ENCODE data around the gene IGFBP2. TPM values are rescaled to one million over a fixed set of nuclear protein-coding genes. Genes with fewer than 3 reads are reported as not detected.

IGFBP2 gene
- total RNA-seq, 4 donors from 2014 or later: 59.5 to 398 (median 102) TPM

- Histone ChIP-seq H3K27me3 (no peaks in the 10 kb centered on the region), H3K4me3 (peak overlapping the region; percentile 79 to 85), H3K36me3 (no peaks in the 10 kb centered on the region), H3K4me1 (peaks cover 0 to 2% of the 10 kb centered on the region in 2 donors), H3K27ac (peak overlapping the region; percentile 93 to 95), H3K9me3 (no peaks in the 10 kb centered on the region)
- intact Hi-C loops (cut with DNase I; ENCODE audit: low total_unique reads): loop anchor here (10.0 kb wide), 1 partner anchor 641 kb away; no protein-coding TSS in a partner anchor
- TF ChIP-seq CTCF (IDR thresholded peaks at IDR 0.05) (no peak), POLR2A (IDR thresholded peaks at IDR 0.05) (no peak)
- peak in 1 of 2 donors; percentile 28 for DNase-seq
Observed at GRCh38 chr2:216693414-216694080, 60.3 kb downstream of the IGFBP2 start.

GRCh38 chr2:216694082-216694825 is 61.0 kb downstream of the IGFBP2 start:
- intact Hi-C loops (cut with DNase I; ENCODE audit: low total_unique reads): loop anchor here (10.0 kb wide), 1 partner anchor 641 kb away; no protein-coding TSS in a partner anchor
- TF ChIP-seq POLR2A (IDR thresholded peaks at IDR 0.05): peak in 1 of 2 donors; percentile 39
- TF ChIP-seq CTCF (IDR thresholded peaks at IDR 0.05): no peak
- DNase-seq: peak; percentile 49 to 63
- Histone ChIP-seq H3K9me3 (no peaks in the 10 kb centered on the region), H3K4me1 (no peaks in the 10 kb centered on the region), H3K36me3 (no peaks in the 10 kb centered on the region), H3K27ac (peak overlapping the region; percentile 93 to 95), H3K4me3 (peak overlapping the region; percentile 79 to 85), H3K27me3 (no peaks in the 10 kb centered on the region)

- TF ChIP-seq POLR2A (IDR thresholded peaks at IDR 0.05): no peak
- TF ChIP-seq CTCF (IDR thresholded peaks at IDR 0.05): no peak
- Histone ChIP-seq H3K27me3 (no peaks in the 10 kb centered on the region), H3K36me3 (no peaks in the 10 kb centered on the region), H3K9me3 (no peaks in the 10 kb centered on the region), H3K27ac (peak overlapping the region; percentile 93 to 95), H3K4me3 (peak overlapping the region; percentile 79 to 85), H3K4me1 (no peaks in the 10 kb centered on the region)
- intact Hi-C loops (cut with DNase I; ENCODE audit: low total_unique reads): loop anchor here (10.0 kb wide), 1 partner anchor 640 kb away; no protein-coding TSS in a partner anchor
- DNase-seq: no peak
Observed at GRCh38 chr2:216694826-216695217, 61.6 kb downstream of the IGFBP2 start.

- peak within 1 kb of the TSS; percentile 93 to 95 for H3K27ac ChIP-seq
- intact Hi-C loops (cut with DNase I; ENCODE audit: low total_unique reads): loop anchor here (10.0 kb wide), 1 partner anchor 639 kb away; no protein-coding TSS in a partner anchor
- peak; percentile 97 for DNase-seq
- H3K4me1 ChIP-seq: no peaks in the 10 kb centered on the region
- no peaks in the 10 kb centered on the region for H3K9me3 ChIP-seq
- H3K27me3 ChIP-seq: no peaks in the 10 kb centered on the region
- H3K4me3 ChIP-seq: peak within 1 kb of the TSS; percentile 79 to 85
- no peaks in the 10 kb centered on the region for H3K36me3 ChIP-seq
- peak in 3 of 4 experiments; percentile 13 to 30 (median 22) for TF ChIP-seq CTCF (IDR thresholded peaks at IDR 0.05)
- peak; percentile 65 to 69 for TF ChIP-seq POLR2A (IDR thresholded peaks at IDR 0.05)
Observed at GRCh38 chr2:216695401-216695821, 62.2 kb downstream of the IGFBP2 start, which contains the start of gene IGFBP5. TSS of gene IGFBP5 (minus strand) at chr2:216695549. CDS start at chr2:216694775, 774 bp downstream.

All from uterus (tissue), 4 donors.